ENCODE data around the gene GABRA5.

DNA sequence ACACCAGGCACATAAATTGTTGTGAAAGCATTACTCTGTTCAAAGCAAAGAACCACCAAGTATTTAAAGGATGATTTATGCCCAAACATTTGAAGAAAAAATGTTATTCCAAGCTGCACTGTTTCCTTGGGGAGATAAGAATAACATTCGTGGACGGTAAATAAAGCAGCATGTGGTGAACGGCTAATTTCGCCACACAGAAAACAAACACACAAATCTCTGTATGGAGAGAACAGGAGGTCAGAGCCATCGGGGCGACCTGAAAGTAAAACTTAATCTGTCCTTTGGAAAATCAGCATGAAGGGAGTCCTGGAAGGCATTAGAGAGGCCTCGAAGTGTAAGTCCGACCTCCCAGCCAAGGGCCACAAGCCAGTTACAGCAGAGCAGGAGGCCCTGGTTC lies 77.0 kb downstream of the GABRA5 start:
- TF ChIP-seq, protein P1, sequence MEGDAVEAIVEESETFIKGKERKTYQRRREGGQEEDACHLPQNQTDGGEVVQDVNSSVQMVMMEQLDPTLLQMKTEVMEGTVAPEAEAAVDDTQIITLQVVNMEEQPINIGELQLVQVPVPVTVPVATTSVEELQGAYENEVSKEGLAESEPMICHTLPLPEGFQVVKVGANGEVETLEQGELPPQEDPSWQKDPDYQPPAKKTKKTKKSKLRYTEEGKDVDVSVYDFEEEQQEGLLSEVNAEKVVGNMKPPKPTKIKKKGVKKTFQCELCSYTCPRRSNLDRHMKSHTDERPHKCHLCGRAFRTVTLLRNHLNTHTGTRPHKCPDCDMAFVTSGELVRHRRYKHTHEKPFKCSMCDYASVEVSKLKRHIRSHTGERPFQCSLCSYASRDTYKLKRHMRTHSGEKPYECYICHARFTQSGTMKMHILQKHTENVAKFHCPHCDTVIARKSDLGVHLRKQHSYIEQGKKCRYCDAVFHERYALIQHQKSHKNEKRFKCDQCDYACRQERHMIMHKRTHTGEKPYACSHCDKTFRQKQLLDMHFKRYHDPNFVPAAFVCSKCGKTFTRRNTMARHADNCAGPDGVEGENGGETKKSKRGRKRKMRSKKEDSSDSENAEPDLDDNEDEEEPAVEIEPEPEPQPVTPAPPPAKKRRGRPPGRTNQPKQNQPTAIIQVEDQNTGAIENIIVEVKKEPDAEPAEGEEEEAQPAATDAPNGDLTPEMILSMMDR (IDR thresholded peaks at IDR 0.05): no peak
- TF ChIP-seq POLR2A (IDR thresholded peaks at IDR 0.05): no peak
